Fibroblast of mammary gland (primary cell): ENCODE results near the gene SLAMF1.
"Not testable (repeated sequence)": the region's sequence is repeated elsewhere in the genome, so short reads cannot be mapped to it uniquely, and the experiment has no call there.

ENCODE experiments used
- DNase-seq: peaks from one replicate; pipeline ENCODE4 v3.0.0-alpha.2; 2010; ENCODE audit warnings: low read depth
- H3K4me3 ChIP-seq: 2 replicates; pipeline ENCODE4 v1.5.1; 2011; ENCODE audit warnings: low read depth, mild to moderate bottlenecking, low read length, moderate library complexity; ENCODE audit not compliant: control insufficient read depth
- CTCF ChIP-seq: conservative IDR thresholded peaks from 2 replicates; pipeline ENCODE4 v1.5.1; 2011; ENCODE audit warnings: low read depth, low read length, inconsistent platforms; ENCODE audit not compliant: control insufficient read depth, insufficient read depth

SLAMF1 gene

GRCh38 chr1:160628799-160629263 lies 18.0 kb downstream of the SLAMF1 start:
- H3K4me3 ChIP-seq: no peak overlapping the region
- no peak for DNase-seq
- no peak for TF ChIP-seq CTCF

DNA sequence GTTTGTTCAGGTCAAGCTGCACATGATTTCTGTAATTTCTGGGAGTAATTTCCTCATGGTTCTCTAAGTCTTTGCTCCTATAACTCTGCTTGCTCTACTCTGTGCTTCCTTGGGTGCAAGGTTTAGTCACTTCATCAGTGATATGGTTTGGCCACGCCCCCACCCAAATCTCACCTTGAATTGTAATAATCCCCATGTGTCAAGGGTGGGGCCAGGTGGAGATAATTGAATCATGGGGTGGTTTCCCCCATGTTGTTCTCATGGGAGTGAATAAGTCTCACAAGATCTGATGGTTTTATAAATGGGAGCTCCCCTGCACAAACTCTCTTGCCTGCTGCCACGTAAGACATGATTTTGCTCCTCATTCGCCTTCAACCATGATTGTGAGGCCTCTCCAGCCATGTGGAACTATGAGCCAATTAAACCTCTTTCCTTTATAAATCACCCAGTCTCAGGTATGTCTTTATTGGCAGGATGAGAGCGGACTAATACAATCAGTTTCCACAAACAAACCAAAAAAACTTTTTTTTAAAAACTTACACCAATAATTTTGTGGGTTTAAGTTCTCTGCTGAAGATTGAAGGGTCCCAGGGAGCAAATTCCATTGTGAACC lies 19.1 kb downstream of the SLAMF1 start:
- not testable (repeated sequence) for DNase-seq, H3K4me3 ChIP-seq

DNA sequence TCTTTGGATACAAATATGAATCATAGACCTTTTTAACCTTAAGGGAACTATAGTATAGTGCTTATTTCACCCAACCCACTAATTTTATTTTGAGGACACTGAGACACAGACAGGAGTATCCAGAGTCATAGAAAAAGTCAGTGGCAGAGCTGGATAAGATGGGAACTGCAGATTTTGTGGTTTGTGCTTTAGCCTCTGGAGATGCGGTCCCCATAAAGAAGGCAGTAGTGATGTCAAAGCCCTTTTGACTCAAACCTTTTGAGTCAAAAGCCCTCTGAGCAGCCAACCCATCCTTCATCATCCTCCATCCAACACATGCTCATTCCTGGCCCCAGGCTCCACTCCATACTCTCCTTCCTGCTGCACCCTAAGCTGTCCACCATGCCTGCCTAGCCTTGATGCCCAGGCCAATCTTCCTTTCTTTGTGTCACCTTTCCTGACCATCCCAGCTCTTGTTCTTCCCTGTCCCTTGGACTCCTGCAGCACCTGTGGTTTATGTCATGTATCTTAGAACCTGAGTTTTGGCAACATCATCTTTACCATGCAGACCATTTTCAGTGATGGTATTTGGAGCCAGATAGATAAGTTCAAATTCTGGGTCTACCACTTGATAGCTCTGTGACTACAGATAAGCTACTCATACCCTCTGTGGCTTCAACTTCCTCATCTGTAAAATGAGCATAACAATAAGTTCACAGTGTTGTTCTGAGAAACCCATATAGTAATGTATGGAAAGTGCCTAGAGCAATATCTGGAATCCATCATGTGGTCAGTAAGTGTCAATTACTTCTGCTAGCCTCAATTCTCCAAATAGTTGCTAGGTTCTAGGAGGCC lies 20.1 kb downstream of the SLAMF1 start:
- DNase-seq: no peak
- H3K4me3 ChIP-seq: no peak overlapping the region
- TF ChIP-seq CTCF: no peak

DNA sequence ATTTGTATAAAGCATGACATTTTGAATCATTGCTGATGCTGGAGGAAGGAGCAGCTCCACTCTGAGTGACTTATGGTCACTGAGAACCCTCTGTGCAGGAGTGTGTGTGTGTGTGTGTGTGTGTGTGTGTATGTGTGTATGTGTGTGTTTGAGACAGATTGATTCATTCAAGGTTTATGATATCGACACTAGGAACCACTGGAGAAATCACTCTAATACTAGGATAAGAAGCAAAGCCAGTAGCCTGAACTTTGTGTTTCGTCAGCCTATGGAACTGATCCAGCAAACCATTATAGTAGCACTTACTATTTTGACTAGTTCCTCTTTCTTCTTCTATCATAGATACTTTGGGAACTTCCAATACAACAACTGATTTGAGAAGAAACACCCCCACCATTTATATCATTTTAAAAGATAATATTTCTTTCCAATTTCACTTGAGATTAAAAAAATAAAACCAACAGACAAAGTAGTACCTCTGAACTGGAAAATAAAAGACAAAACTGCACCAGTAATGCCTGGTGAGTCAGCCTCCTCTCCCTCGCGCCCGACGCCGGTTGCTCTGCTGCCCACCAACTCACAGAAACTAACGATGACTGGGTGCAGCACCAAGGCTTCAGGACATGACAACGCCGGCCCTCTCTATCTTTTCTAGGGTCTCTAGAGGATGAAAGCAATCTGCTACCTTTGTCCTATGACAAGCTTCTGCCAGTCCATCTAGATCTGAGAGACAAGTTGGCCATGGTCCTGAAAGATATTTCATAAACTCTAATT lies 20.9 kb downstream of the SLAMF1 start:
- DNase-seq: no peak
- no peak for TF ChIP-seq CTCF
- no peak overlapping the region for H3K4me3 ChIP-seq

DNA sequence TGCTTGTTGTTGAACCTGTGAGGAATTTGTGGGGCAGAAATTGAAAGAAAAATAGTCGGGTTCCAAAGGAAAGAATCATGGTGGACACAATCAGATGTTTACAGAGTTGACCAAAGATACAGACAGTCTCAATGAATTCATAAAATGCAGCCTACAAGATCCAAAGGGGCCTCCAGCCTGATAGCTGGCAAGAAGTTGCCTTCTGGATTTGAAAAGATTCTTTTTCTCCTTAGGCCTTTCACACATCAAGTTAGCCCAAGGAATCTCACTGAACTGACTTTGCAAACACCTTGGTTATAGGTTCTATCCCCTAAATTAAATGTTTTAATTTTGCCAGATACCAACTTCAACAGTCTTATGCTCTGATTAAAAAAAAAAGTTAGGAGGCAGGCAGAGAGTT lies 21.5 kb downstream of the SLAMF1 start:
- no peak for TF ChIP-seq CTCF
- no peak overlapping the region for H3K4me3 ChIP-seq
- no peak for DNase-seq

DNA sequence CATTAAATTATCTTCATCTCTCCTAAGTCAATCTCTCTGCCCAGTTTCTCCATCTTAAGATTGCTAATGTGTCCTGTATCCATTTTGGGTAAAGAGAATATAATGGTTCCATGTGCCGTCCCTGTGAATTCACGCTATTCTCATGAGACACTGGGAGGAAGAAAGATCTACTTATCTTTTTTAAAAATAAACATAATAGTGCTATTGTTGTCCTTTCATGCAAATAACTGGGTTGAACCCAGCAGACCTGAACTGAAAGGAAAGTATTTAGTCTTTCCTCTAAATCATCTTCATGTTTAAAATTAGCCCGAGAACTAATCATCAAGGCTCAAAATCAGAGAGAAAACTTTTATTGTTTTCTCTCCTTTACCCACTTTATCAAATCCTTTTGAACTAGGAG lies 22.4 kb downstream of the SLAMF1 start:
- H3K4me3 ChIP-seq: no peak overlapping the region
- no peak for TF ChIP-seq CTCF
- DNase-seq: no peak

DNA sequence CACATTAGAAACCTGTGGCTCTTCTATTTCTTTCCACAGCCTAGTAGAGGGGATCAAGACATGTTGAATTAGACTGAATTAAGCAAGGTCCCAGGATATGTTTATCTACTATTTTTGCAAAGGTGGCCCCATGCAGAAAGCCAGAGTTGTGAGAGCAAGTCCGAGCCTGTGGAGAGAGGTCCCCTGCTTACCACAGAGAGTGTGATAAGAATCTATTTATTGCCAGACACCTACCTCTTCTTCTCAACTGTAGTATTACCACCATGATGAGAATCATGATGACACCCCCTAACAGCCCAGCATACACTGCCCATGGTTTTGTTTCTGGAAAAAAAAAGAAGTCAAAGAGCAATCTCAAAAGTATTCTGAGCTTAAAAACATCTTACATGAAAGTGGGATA lies 23.0 kb downstream of the SLAMF1 start:
- no peak for DNase-seq
- no peak overlapping the region for H3K4me3 ChIP-seq
- TF ChIP-seq CTCF: no peak
